NCI-H345 treated with DMSO at 0.1 percent for 48 hours (cell line): ENCODE results near the gene FNDC7.
"Not testable (repeated sequence)": the region's sequence is repeated elsewhere in the genome, so short reads cannot be mapped to it uniquely, and the experiment has no call there.

Source experiments
- DNase-seq: peaks from one replicate; lab custom pipeline; 2025; ENCODE audit not compliant: unreplicated experiment; lab: John Stamatoyannopoulos, UW

The FNDC7 gene, protein sequence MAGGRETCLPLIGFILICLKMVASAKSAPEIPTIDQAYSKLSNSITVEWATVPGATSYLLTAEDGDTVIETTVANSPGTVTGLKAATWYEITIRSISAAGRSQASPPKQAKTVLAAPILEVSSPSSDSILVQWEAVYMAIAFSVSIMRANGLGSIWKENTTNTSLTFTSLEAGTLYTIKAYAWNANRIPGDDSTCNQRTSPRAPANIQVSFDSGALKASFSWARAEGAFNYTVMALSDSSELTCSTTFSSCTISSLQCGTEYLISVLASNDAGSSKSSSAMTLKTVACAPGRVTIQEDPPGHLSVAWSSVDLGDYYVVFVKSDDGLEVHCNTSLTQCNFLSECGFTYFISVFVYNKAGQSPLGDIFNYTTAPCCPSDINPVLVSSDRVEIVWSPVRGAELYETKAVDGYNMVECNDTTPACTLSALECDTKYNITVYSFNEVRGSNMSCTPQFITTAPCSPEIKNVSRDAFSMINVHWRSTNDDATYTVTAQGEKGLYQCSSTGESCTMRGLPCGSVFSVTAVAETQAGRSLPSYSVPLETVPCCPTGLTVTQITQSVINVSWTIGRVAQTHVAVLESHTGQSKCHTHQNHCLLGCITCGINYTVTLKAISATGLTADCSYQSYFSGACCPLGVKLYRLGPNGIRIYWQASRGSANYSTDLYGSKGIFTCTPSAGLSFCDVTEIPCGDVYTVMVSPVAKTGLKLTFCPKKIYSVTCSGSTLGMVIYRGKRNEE

DNA sequence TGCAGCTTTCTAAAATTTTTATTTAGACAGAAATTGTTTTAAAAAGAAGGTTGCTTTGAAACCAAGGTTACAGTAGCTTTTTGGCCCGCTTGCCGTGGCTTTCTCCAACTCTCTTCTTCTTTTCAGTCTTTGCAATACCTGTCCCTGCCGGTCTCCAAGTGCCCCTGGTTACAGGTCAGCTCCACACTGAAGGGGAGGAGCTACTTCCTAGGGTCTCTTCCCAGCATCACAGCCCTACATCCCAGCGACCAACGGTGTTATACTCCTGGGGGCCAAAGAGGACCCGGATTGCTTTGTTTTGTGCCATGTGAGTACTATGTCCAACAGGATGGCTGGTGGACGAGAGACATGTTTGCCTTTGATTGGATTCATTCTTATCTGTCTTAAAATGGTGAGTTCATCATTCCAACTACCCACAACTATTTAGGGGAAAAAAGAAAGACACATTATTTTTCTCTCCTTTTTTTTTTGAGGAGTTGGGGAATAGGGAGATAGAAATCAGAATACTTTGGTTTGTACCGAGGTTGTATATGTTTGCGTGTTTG is at the start of gene FNDC7:
FNDC7 (plus strand) TSS at position 303 of the 545 bp plus-strand sequence; CDS start at position 329, 26 bp downstream.
- no peak for DNase-seq

DNA sequence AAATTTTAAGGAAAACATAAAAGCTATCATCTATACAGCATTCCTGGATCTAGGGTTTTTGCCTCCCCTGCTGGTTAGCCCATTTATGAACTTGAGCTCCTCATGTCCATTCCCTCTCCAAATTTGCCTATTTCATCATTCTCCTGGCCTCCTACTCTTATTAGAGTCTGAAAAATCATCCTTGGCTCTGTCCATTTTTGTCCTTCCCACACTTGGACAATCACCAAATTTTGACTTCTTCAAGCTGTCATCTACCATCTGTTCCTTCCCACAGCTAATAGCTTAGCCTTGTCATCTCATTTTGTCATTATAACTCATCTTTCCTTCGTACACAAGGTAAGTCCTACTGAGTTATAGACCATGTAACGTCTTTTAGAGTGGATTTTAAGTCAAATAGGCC is 49.6 kb upstream of the FNDC7 start:
- DNase-seq = no peak

DNA sequence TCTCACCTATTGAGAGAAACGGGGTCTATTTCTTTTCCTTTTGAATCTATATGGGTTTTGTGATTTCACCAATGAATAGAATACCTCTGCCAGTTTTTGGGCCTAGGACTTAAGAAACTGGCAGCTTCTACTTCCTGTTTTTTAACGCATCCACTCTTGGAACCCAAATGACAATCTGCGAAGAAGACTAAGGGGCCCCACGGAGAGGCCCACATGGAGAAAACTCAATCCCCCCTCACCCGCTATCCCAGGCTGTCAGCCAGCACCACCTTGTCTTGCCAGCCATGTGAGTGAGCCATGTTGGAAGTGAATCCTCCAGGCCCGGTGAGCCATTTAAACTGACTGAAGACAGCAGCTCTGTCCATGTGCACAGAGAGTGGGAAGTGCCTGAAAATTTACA is 48.2 kb upstream of the FNDC7 start:
- DNase-seq = no peak

DNA sequence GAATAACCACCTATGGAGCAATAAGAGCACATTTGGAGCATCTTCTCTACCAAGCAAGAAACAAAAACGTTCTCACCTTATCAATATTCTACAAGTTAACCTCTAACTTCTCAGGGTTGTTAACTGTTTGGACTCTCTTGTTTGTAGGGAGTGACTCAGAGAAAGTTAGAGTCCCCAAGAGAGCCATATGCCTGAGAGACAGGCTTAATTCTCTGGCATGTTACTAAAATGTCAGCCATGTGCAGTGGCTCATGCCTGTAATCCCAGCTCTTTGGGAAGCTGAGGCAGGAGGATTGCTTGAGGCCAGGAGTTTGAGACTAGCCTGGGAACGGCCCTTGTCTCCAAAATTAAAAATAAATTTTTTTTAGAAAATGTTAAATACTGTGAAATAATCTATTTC is 47.6 kb upstream of the FNDC7 start:
- DNase-seq = no peak

DNA sequence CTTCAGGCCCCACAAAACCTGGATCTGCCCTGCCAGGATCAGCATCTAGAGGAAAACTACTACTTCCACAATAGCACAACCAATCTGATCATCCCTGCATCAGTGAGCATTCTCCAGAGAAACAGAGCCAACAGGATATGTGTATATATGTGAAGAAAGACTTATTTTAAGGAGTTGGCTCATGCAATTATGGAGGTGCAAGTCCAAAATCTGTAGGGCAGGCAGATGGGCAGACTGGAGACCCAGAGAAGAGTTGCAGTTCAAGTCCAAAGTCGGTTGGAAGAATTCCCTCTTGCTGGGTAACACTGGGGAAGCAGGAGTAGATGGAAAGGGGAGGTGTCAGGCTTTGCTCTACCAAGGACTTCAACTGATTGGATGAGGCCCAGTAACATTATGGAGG is 46.9 kb upstream of the FNDC7 start:
- DNase-seq = no peak

DNA sequence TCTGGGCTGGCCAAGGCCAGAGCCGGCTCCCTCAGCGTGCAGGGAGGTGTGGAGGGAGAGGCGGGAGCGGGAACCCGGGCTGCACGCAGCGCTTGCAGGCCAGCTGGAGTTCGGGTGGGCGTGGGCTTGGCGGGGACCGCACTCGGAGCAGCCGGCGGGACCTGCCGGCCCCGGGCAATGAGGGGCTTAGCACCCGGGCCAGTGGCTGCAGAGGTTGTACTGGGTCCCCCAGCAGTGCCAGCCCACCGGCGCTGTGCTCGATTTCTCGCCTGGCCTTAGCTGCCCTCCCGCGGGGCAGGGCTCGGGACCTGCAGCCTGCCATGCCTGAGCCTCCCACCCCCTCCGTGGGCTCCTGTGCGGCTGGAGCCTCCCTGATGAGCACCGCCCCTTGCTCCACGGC is 45.3 kb upstream of the FNDC7 start:
- not testable (repeated sequence) for DNase-seq

DNA sequence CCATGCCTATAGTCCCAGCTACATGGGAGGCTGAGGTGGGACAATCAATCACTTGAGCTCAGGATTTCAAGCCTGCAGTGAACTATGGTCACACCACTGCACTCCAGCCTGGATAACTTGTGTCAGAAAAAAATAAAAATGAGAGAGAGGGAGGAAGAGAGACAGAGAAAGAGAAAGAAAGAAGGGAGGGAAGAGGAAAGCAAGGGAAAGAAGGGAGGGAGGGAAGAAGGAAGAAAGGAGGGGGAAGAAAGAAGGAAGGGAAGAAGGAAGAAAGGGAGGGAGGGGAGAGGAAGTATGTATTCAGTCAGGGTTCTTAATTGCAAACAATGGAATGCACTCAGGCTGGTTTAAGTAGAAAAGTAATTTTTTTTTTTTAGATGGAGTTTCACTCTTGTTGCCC is 43.9 kb upstream of the FNDC7 start:
- no peak for DNase-seq

DNA sequence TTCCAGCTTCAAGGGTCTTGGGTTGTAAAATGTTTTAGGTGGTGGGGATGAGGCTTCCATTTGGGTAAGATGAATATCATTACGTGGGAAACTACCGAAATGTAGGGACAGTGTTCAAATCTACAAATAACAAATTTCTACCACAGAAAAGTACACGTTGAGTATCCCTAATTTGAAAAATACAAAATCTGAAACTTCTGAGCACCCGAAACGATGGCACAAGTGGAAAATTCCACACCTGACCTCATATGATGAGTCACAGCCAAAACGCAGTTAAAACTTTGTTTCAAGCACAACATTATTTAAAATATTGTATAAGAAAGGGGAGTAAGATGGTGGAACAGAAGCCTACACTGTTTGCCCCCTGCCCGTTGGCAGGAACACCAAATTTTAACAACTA is 43.0 kb upstream of the FNDC7 start:
- DNase-seq = no peak

DNA sequence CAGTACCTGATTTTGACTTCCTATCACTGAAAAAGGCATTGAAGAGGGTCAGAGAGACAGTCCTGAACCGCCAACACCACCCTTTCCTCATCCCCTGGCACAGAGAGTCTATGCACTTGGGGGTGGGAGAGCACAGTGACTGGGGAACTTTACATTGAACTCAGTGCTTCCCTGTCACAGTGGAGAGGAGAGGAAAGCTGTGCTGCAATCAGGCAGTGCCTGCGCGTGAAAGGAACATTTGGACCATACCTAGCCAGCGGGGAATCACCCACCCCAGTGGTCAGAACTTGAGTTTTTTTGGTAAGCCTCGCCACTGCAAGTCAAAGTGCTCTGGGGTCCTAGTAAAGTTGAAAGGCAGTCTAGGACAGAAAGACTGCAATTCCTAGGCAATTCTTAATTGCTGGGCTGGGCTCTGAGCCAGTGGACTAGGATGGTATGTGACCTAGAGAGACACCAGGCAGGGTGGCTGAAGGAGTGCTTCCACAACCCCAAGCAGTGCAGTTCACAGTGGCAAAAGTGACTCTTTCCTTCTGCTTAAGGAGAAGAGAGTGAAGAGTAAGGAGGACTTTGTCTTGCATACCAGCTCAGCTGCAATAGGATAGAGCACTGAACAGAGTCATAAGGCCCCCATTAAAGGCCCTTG is 42.5 kb upstream of the FNDC7 start:
- DNase-seq = no peak

DNA sequence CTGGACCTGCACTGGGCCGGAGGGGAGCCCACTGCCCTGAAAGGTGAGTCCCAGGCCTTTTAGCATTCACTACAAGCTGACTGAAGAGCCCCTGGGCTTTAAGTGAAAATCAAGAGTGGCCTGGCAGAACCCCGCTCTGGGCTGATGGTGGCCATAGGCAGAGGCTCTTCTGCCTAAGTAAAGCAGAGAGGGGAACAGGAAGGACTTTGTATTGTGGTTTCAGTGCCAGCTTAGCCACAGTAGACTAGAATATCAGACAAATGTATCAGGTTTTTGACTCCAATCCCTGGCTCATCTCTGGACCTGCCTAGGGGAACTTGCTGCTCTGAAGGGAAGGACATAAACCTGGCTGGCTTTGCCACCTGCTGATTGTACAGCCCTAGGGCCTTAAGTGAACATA is 41.6 kb upstream of the FNDC7 start:
- DNase-seq = no peak

DNA sequence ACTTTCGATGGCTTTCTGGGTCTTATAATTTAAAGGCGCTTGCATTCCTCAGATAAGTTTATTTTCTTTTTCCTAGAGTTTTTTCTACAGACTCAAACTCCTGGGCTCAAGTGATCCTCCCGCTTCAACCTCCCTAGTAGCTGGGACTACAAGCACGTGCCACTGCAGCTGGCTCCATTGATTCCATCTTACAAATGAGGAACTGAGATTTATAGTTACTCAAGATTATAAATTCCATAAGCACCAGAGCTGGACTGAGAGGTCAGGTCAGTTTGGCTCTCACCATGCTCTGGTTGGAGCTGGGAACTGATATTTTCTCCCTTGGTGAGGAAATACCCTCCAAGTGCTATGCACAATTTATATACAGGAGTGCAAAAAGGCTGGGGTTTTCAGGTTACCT is 34.0 kb upstream of the FNDC7 start:
- DNase-seq = no peak

DNA sequence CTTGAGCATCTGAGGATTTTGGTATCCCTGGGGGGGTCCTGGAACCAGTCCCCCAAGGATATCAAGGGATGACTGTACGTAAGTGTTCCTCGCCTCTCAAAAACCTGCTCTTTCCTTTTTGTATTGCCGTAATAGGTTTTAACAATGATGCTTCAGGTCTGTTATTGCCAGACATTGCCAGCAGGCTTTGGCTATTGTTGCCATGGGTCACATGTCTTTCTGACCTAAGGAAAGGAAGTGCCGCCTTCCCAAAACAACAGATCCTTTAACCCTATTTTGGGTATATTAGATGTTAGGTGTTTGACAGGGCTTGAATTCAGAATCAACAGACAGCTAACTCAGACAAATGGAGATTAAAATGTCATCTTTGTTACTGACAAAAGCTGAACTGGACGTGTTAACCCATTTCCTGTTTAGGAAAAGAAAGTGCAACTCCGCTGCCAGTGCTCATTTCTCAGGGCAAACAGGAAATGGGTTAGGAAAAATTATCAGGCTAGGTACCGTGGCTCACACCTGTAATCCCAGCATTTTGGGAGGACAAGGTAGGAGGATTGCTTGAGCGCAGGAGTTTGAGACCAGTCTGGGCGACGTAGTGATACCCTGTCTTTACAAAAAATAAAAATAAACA is 33.0 kb upstream of the FNDC7 start:
- no peak for DNase-seq

DNA sequence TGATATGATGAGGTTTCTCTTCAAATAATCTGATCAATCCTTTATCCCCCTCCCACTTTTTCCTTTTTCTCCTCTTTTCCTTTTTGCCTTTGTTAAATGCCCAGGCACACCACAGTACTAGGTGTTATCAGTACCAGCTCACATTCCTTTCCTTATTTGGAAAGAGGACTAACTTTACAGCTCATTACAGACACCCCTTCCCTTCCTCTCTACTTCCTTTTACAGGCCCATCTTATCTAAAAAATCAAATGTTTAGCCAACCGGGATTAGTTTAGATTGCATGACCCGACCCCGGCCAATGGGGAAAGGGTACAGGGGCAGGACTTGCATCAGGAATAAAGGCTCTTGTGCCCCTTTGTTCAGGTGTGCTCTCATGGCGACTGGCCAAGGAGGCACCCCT is 31.0 kb upstream of the FNDC7 start:
- not testable (repeated sequence) for DNase-seq

DNA sequence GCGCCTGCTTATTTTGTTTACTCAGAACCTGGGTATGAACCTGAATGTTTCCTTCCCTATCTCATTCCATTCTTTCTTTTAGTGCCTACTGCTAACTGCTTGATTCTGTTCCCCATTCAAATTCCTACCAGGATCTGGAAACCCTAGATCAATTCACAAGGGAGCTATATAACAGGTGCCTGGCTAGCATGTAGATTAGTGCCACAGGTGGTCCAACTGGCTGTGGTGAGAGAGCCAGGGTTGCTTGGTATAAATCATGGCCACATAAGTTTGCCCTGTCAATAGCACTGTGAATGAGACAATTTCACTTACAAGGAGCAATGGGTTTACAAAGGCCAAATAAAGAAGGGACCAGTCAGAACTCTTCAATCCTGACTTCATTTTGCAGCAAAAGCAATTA is 27.2 kb upstream of the FNDC7 start:
- DNase-seq = no peak

DNA sequence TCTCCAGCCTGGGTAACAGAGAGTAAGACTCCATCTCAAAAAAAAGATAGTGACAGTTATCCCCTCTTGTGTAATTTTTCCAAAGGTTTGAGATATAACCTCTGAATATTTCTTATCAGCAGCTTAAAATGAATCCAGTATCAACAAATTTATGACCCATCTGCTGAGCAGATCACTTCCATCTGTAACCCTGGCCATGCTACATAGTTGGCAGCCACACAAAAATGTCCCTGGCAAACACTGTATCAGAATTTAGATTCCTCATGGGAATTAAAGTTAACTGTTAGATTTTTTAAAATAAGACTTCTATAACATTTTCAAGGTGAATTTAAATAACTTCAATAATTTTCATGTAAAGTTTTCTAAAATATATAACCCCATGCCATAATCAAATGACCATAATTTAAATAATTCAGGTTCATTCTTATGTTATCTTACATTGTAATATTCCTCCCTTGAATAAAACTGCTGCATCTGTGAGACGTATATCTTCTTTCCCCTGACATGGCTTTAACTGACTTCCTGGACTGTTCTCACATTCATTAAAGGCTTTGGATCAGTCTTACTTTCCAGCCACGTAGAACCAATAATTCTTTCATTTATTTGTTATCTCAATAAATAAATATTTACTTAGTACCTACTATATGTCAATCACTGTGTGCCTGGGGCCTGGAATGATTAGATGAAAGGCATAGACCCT is 25.9 kb upstream of the FNDC7 start:
- no peak for DNase-seq

DNA sequence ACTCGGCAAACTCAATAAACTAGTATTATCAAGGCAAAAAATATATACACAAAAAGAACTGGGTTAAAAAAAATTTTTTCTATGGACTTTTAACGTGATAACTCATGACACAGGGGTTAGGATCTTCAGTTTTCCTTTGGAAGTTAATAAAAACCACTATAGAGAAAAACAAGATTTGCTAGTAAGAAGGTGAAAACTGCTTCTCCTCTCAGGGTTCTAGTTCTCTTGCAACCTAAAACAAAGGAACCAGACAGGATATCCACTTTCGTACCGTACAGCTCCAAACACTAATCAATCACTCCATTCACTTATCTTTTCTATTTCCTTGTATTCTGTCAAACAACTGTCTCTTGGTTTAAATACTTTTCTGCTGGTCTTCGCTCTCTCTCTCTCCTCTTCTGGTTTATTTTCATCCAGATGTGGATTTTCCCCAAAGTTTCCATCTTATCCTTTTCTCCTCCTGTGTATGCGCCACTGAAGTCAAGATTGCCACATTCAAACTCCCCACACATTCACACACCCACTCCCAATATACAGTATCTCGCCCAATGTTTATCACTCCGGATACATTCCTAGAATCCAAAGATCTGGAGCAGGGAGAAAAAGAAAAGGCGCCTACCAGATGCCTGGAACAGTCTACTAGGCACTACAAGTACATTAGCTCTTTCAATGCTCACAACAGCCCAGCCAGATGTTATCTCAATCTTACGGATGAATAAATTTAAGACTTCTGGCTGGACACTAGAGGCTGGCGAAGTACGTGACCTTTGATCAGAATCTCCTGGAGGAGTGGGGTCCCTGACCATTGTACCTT is 21.4 kb upstream of the FNDC7 start:
- no peak for DNase-seq

DNA sequence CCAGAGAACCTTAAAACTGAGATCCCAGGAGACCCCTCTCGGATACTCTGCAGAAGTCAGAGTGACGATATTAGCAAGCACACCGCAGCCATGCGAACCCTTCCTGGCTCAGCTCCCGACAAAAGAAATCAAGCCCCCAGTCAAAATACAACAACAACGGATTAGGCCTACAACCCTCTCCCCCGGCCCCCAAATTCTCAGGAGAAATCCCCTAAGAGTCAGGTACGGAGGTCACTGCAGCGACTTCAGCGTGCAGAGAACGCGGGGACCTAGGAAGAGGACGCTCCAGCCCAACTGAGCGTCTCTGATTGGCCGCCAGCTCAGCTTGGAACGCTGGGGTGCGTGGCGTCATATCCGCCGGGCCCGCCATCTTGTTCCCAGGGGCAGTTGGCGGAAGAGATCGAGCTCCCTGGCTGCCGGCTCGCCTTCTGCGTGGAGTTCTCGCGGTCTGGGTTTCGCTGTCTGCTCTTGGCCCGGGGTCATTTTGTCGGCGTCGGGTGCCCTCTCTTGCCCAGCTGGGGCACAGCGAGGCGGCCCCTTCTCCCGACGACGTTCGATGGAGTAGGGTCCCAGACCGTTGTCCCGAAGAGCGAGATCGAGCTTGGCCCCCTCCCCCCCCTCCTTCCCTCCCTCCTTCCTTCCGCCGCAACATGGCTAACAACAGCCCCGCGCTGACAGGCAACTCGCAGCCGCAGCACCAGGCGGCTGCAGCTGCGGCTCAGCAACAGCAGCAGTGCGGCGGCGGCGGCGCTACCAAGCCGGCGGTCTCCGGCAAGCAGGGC is 20.6 kb upstream of the FNDC7 start, which contains the start of gene PRPF38B:
PRPF38B (plus strand) TSS at position 369 of the 782 bp plus-strand sequence; CDS start at position 651, 282 bp downstream.
- DNase-seq = peak; percentile 90

DNA sequence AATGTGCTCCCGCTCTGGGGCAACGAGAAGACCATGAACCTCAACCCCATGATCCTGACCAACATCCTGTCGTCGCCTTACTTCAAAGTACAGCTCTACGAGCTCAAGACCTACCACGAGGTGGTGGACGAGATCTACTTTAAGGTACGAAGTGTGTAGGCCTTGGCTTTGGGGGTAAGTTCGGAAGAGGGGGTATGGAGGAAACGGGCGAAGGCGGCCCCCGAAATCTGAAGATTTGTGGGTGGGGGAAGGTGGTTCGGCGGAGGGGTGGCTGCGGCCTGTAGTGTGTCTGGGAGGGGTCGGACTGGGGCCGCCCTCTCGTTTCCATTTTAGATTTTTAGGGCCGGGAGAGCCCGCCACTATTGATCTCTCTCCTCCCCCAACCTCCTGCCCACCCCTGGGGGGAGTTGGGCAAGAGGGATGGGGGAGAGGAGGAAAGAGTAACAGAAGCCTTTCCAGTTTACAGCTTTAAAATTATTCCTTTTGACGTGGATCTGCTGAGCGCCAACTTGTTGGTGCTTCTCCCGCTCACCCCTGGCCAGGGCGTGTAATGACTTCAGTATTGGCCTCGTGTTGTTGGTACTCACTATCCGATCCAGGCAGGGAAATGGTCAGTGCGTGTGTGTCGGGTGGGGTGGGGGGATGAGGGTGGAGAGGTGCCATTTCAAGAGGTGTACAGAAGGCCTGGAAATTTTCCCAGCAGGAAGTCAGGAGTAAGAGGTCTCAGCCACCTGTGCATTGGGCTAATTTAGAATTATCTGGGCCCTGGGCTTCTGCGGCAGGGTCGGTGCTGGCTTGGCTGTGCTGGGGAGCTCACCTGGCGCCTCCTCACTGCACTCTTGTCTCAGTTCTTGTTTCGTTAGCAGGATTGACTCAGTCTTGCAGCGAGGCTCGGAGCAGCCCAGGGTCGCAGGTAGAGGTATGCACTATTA is 19.7 kb upstream of the FNDC7 start:
- DNase-seq = peak; percentile 15
